Measurements from ENCODE around the gene ITGA3. TPM values are rescaled to one million over a fixed set of nuclear protein-coding genes. Genes with fewer than 3 reads are reported as not detected.

Gene ITGA3
- total RNA-seq, 4 donors from 2014 or later: 44.4 to 86.3 (median 77.0) TPM

GRCh38 chr17:50095626-50096037, 39.7 kb downstream of the ITGA3 start:
- H3K27ac ChIP-seq: peak overlapping the region; percentile 80 to 94 (median 88)
- no peak for DNase-seq
- peak overlapping the region; percentile 57 to 98 (median 79) for H3K4me3 ChIP-seq
- TF ChIP-seq POLR2A (IDR thresholded peaks at IDR 0.05): no peak
- H3K27me3 ChIP-seq: no peaks in the 10 kb centered on the region
- peaks cover 0 to 40% (median 0%) of the 10 kb centered on the region in 3 donors for H3K36me3 ChIP-seq
- peaks cover 16 to 46% (median 23%) of the 10 kb centered on the region in 3 donors for H3K4me1 ChIP-seq
- intact Hi-C loops (cut with DNase I): loop anchor here (2.0 kb wide), 1 partner anchor 53 kb away; no protein-coding TSS in a partner anchor
- H3K9me3 ChIP-seq: no peaks in the 10 kb centered on the region
- whole genome bisulfite sequencing, 2 donors: 0% methylated on average over 10 to 12 of the region's 12 CpGs

- Histone ChIP-seq H3K27ac (peak overlapping the region; percentile 80 to 94 (median 88)), H3K9me3 (no peaks in the 10 kb centered on the region), H3K4me1 (peaks cover 19 to 51% (median 28%) of the 10 kb centered on the region in 3 donors), H3K4me3 (peak overlapping the region; percentile 57 to 98 (median 79)), H3K36me3 (peaks cover 0 to 45% (median 0%) of the 10 kb centered on the region in 3 donors), H3K27me3 (no peaks in the 10 kb centered on the region)
- TF ChIP-seq POLR2A (IDR thresholded peaks at IDR 0.05): no peak
- TF ChIP-seq, protein P1, sequence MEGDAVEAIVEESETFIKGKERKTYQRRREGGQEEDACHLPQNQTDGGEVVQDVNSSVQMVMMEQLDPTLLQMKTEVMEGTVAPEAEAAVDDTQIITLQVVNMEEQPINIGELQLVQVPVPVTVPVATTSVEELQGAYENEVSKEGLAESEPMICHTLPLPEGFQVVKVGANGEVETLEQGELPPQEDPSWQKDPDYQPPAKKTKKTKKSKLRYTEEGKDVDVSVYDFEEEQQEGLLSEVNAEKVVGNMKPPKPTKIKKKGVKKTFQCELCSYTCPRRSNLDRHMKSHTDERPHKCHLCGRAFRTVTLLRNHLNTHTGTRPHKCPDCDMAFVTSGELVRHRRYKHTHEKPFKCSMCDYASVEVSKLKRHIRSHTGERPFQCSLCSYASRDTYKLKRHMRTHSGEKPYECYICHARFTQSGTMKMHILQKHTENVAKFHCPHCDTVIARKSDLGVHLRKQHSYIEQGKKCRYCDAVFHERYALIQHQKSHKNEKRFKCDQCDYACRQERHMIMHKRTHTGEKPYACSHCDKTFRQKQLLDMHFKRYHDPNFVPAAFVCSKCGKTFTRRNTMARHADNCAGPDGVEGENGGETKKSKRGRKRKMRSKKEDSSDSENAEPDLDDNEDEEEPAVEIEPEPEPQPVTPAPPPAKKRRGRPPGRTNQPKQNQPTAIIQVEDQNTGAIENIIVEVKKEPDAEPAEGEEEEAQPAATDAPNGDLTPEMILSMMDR (IDR thresholded peaks at IDR 0.05): no peak
- intact Hi-C loops (cut with DNase I): no loop called here
- 27% methylated on average over 6 of the region's 6 CpGs; no CpG with 5 or more reads in 1 of the 2 donors for WGBS, 2 donors
- DNase-seq: no peak
These were observed 40.2 kb downstream of the ITGA3 start for GRCh38 chr17:50096092-50096491.

- Histone ChIP-seq H3K27me3 (no peaks in the 10 kb centered on the region), H3K4me3 (peak overlapping the region in 2 of 4 donors; percentile 92 to 98), H3K36me3 (peaks cover 0 to 45% (median 0%) of the 10 kb centered on the region in 3 donors), H3K4me1 (peaks cover 26 to 57% (median 35%) of the 10 kb centered on the region in 3 donors), H3K9me3 (no peaks in the 10 kb centered on the region), H3K27ac (peak overlapping the region; percentile 7 to 94 (median 82))
- no peak for DNase-seq
- 77 to 80% methylated on average over 2 to 3 of the region's 3 CpGs for WGBS, 2 donors
- intact Hi-C loops (cut with DNase I): no loop called here
- TF ChIP-seq, protein P1 (IDR thresholded peaks at IDR 0.05): no peak
- TF ChIP-seq POLR2A (IDR thresholded peaks at IDR 0.05): no peak
These were observed 40.8 kb downstream of the ITGA3 start for GRCh38 chr17:50096758-50097157.

DNA sequence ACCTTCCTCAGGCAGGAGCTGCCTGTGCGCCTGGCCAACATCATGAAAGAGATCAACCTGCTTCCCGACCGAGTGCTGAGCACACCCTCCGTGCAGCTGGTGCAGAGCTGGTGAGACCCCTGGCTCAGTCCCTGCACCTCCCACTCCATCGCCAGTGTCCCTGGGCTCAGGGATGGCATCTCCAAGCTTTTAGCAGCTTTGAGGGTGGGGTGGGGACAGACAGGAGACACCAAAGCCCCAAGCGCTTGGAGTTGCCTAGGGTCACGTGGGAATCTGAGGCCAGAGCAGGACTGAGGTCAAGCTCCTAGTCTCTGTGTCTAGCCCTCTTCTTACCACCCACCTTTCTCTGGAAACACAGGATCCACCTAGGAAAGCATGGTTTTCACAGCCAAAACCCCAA, 41.5 kb downstream of the ITGA3 start:
- Histone ChIP-seq H3K27me3 (no peaks in the 10 kb centered on the region), H3K4me1 (peaks cover 32 to 64% (median 42%) of the 10 kb centered on the region in 3 donors), H3K36me3 (peaks cover 0 to 45% (median 0%) of the 10 kb centered on the region in 3 donors), H3K9me3 (no peaks in the 10 kb centered on the region), H3K4me3 (no peak overlapping the region), H3K27ac (peak overlapping the region in 2 of 4 donors; percentile 7 to 94)
- WGBS, 2 donors: 85 to 86% methylated on average over 2 to 4 of the region's 7 CpGs
- DNase-seq: no peak
- no peak for TF ChIP-seq POLR2A (IDR thresholded peaks at IDR 0.05)
- TF ChIP-seq, protein P1 (IDR thresholded peaks at IDR 0.05): no peak
- intact Hi-C loops (cut with DNase I): no loop called here

GRCh38 chr17:50097926-50098325, 42.0 kb downstream of the ITGA3 start:
- Histone ChIP-seq H3K27me3 (no peaks in the 10 kb centered on the region), H3K36me3 (peaks cover 0 to 49% (median 0%) of the 10 kb centered on the region in 3 donors), H3K4me1 (peaks cover 32 to 69% (median 43%) of the 10 kb centered on the region in 3 donors), H3K27ac (no peak overlapping the region), H3K4me3 (no peak overlapping the region), H3K9me3 (no peaks in the 10 kb centered on the region)
- WGBS, 2 donors: 87 to 88% methylated on average over 4 of the region's 4 CpGs
- TF ChIP-seq, protein P1 (IDR thresholded peaks at IDR 0.05): no peak
- TF ChIP-seq POLR2A (IDR thresholded peaks at IDR 0.05): no peak
- DNase-seq: no peak
- intact Hi-C loops (cut with DNase I): no loop called here
